ENCODE measurements around the gene FREY1.
A peak's percentile ranks its signal among the peaks of the same experiment; 100 is the strongest.

FREY1 gene

GRCh38 chr11:45859661-45860140 lies 47.4 kb downstream of the FREY1 start:
- in situ Hi-C loops (cut with HindIII; ENCODE audit: low sequenced_read_pairs) = no loop called here
- no peak for TF ChIP-seq CTCF (IDR thresholded peaks at IDR 0.05; ENCODE audit: low read depth, low read length, missing control alignments)
- no peak overlapping the region for H3K4me3 ChIP-seq (ENCODE audit: low read depth, low read length)
- DNase-seq (ENCODE audit: low read depth) = peak; percentile 74

GRCh38 chr11:45858751-45859398 lies 48.2 kb downstream of the FREY1 start:
- no peak for TF ChIP-seq CTCF (IDR thresholded peaks at IDR 0.05; ENCODE audit: low read depth, low read length, missing control alignments)
- H3K4me3 ChIP-seq (ENCODE audit: low read depth, low read length) = no peak overlapping the region
- in situ Hi-C loops (cut with HindIII; ENCODE audit: low sequenced_read_pairs) = no loop called here
- no peak for DNase-seq (ENCODE audit: low read depth)

- peak; percentile 94 for DNase-seq (ENCODE audit: low read depth)
- no peak for TF ChIP-seq CTCF (IDR thresholded peaks at IDR 0.05; ENCODE audit: low read depth, low read length, missing control alignments)
- in situ Hi-C loops (cut with HindIII; ENCODE audit: low sequenced_read_pairs) = no loop called here
- no peak overlapping the region for H3K4me3 ChIP-seq (ENCODE audit: low read depth, low read length)
Observed at GRCh38 chr11:45857961-45858474, 49.1 kb downstream of the FREY1 start.

All from astrocyte of the cerebellum (primary cell).